Activated naive CD4-positive, alpha-beta T cell (primary cell): ENCODE measurements around the gene MAN1C1.

Experiments
- DNase-seq, 4 experiments: peaks; one replicate each; lab custom pipeline; 2025; lab: John Stamatoyannopoulos, UW

The MAN1C1 gene

DNA sequence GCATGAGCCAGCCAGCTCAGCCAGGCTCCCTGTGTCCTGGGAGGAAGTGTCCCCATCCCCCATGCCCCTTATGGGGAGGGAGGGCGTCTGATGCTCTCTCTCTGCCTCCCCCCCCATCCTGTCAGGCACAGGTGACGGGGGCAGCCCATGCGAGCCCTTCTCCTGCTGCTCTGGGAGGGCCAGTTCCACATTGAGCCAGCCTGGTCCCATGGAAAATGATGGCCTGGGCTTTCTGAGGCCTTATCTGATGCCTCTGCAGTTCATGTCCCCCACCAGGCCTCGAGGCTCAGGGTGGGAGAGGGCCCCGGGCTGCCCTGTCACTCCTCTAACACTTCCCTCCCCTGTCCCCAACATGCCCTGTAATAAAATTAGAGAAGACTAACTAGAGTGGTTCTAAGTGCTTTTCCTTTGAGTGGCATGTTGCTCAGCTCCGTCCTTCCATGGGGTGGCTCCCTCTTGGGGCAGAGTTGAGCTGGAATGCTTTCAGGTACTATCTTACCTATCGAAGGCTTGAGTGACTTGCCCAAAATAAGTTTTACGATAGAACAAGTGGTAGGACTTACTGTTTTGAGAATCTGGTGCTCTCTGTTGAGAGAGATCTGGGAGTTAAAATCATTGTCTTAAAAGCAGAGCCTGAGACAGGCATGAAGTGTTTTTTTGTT, 201.4 kb downstream of the MAN1C1 start:
- no peak for DNase-seq

DNA sequence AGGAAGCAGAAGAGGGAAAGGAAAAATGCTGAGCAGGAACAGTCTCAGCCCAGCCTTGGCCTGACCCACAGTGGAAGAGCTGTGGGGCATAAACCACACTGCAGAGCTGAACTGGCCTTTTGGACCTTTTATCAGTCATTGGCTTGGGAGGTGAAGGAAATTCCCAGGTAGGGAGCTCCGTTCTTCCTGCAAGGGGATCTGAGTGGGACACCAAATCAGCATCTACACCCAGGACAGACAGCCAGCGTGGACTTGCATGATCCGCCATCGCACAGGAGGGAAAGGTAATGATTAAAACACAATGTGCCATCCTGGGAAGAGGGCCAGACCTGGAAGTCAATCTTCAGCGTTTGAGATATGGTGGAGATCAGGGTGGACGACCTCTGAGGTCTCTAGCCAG, 202.0 kb downstream of the MAN1C1 start:
- DNase-seq = no peak

DNA sequence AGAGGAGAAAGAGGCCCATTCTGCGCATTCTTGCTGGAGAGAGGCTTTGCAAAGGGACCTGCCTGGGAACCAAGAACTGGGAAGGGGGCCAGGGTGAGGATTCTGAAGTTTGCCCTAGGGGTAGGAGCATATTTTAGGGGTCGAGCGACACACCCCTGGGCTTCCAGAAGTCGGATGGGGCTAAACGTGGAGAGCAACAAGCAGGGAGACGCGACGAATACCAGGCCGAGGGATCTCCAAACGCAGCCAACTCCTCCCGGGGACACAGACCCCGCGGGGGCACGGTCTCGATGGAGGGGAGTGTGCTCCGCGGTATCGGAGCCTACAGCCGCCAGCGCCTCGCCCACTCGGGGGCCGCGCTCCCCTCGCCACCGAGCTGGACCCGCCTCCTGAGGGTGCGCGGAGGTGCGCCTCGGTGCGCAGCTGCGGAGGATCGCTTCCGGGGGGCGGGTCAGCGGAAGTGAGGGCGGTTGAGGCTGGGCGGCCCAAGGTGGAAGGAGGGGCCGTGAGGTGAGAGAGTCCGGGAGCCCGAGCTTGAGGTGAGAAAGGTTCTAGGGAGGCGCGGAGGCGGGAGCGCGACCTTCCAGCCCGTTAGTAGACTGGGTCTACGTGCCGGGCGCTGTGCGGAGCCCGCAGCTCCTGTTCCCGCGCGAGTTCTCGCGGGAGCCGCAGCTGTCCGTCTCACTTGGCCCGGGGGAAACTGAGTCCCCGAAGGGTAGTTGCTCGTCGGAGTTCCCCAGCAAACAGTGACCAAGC, 203.1 kb downstream of the MAN1C1 start, which contains the start of gene MTFR1L:
Gene MTFR1L (plus strand): TSS at position 464 of the 756 bp plus-strand sequence. CDS start 3,151 bp downstream, outside the sequence.
- peak; percentile 74 to 94 (median 85) for DNase-seq

DNA sequence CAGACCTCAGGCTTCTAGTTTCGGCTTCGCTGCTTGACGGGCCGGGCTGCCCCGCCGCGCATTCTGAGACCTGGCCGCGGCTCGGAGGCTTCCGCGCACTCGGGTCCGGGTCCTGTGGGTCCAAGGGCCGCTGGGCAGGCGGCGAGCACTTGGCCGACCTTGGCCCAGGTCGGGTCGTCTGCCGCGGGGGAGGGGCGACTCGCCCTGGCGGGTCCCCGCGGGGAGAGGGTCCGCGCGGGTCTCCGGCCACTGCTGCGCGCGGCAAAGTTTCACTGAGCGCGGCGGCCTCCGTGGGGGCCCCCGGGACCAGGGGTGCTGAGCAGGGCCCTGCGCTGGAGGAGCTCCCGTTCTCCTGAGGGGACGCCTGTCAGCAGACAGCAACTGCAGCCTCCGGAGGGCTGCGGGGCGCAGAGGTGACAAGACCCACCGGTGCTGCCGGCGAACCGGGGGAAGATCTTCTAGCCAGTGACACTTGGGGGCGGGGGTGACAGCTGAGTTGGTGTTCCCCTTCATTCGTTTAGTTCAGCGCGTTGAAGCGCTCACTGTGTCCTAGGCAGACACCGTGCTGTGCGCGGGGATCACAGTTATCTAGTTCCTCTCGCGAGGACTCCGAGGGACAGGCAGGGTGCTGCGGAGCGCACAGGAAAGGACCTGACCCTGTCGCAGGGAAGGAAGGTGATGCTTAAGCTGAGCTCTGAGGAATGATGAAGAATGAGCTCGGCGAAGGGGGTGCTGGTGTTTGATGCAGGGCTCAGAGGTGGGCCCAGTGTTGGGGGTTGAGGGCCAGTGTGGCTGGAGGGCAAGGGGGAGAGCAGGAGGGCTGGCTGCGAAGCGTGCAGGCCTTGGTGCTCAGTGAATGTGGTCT, 203.9 kb downstream of the MAN1C1 start:
- peak in 2 of 4 experiments; percentile 35 to 60 for DNase-seq

DNA sequence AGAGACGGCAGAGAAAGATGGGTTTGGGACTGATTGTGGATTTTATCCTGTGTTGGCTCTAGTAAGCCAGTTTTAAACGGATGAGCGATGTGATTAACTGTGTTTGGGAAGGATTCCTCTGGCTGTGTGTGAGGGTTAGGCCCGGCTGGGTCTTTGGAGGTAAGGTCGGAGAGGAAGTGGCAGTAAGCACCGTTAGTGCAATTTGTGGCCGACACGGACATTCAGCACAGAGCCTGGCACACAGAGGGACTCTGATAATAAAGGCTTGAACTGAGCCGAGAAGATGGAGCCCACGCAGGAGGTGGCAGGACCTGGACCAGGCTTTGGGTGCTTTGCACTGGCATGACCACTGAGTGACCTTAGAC, 204.5 kb downstream of the MAN1C1 start:
- no peak for DNase-seq

DNA sequence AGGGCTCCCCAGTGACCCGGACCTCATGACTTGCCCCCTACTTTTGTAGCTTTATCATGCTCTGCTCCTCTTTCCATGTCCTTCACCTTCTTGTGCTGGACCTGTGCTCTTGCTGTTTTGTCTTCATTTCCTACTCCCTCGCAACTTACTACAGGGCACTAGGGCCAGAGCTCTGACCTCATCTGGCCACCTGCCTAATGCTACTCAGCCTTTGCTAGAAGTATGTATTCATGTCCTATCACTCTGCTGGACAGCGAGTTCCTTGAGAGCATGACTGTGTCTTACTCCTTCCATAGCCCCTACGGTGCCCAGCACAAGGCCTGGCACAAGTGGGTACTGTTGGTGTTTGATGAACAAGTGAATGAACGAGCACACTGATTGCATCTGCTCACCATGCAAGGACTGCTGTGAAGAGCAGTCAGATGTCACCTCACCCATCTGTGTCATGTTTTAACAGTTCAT, 205.1 kb downstream of the MAN1C1 start:
- DNase-seq = no peak

DNA sequence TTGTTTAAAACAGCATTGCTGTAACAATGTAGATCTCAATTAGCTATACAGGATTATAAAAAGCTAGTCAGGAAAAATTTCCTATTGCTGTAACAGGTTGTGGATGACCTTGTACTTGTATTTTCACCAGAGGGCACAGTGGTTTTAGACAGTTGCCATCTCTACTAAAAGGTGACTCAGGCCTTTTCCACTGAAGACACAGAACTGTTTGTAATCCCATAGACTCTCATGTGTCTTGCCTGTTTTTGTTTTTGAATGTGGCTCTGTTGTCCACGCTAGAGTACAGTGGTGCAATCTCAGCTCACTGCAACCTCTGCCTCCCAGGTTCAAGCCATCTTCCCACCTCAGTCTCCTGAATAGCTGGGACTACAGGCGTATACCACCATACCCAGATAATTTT, 209.0 kb downstream of the MAN1C1 start:
- no peak for DNase-seq

DNA sequence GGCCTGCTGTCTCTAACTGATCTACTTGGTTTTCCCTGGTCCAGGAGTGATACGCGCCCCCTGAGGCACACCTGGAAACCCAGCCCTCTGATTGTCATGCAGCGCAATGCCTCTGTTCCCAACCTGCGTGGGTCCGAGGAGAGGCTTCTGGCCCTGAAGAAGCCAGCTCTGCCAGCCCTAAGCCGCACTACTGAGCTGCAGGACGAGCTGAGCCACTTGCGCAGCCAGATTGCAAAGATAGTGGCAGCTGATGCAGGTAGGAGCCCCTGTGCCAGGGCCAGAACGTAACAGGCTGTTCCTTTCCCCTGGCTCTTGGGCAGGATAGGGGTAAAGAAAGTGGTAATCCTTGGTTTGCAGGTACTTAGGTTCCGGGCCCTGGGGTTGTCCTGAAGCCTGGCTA, 210.0 kb downstream of the MAN1C1 start:
- DNase-seq = no peak

DNA sequence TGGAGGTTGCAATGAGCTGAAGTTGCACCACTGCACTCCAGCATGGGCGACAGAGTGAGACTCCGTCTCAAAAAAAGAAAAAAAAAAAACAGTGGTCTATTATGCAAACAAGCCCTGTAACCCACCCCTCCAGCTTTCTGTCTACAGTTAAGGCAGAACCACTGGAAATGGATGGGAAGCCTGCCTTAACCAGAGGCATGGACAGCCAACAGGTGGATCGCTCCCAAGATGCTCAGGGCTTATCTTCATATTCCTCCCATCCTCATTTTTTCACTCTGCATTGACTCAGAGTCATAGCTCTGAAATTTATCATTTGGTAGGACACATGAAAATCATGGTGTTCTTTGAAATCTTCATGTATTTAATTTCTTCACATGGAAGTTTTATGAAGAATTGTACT, 211.9 kb downstream of the MAN1C1 start:
- DNase-seq = no peak

DNA sequence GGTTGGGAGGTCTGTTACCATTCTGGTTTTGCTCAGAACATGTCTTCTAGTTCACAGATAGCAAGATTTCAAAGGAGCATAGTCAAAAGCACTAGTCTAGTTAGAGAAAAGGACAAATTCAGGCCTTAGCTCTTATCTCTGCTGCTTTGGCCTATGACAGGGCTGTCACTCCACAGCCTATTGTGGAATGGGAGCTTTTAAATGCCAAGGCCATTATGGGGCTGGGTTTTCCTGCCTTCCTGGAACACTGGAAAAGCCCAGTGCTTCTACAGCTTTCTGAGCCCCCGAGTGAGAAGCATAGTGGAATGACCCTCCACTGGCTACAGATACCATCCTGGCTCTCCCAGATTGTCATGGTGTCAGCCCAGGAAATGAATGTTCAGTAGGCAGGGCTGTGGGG, 212.5 kb downstream of the MAN1C1 start:
- no peak for DNase-seq

DNA sequence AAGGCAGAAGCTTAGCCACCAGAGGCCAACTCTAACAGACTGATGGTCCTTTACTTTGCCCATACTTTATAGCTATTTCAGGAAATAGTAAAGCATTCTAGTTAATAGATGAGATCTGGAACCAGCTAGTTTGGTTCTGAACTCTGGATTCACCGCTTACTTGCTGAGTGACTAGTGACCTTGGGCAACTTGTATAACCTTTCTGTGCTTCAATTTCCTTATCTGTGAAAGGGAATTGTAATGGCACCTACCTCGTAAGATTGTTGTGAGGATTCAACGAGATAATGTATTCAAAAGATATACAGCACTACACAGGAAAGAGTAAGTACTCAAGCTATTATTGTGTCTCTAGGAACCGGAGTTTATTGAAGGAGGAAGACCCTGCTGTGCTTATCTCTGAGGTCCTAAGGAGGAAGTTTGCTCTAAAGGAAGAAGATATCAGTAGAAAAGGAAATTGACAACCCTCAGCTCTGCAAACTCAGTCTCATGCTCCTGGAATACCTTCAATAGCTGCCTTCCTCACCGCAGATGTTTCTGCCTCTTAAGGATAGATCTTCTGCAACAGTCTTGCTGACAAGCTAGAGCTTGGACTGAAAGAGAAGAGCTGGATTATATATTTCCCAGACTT, 215.1 kb downstream of the MAN1C1 start:
- no peak for DNase-seq

DNA sequence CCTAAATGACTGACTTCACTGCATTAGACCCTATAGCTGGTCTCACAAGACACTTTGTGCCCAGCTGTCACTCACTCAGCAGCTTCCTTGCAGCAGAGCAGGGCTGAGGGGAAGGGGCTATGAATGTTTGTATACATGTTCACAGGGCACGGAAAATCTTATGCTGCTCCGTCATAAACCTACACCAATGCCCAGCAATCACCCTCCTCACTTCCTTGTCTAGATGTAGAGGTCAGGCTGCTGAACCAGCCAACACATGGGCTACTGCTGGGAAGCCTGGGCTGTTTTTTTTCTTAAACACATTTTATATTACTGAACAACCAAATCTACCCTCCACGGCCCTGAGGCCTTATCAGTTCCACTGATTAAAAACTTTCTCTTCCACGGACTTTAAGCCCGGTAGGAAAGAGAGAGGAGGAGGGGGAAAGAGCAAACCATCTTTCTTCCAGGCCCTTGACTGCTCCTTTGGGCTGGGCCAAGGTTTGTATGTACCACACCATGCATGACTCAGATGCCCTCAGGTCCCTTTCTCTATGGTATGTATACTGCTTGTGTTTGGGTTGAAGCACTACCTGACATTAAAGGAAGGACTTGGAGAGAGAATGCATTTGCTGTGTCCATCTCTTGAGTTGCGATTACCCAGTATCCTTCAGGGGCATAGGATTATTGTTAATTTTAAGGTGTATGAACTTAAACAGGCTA, 215.9 kb downstream of the MAN1C1 start:
- no peak for DNase-seq

DNA sequence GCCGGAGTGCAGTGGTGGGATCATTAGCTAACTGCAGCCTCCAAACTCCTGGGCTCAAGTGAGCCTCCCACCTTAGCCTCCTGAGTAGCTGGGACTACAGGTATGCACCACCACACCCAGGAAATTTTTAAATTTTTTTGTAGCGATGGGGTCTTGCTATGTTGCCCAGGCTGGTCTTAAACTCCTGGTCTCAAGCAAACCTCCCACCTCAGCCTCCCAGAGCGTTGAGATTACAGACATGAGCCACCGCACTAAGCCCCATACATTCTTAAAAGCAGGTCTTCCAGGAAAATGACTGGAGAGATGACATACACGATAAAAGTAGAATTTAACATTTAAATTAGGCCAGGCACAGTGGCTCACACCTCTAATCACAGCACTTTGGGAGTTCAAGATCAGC, 216.6 kb downstream of the MAN1C1 start:
- DNase-seq = no peak
